ENCODE measurements around the gene NTSR1. TPM values are rescaled to one million over a fixed set of nuclear protein-coding genes. Genes with fewer than 3 reads are reported as not detected.

Gene NTSR1
- total RNA-seq, 1 donor from 2014 or later = 0.26 TPM

DNA sequence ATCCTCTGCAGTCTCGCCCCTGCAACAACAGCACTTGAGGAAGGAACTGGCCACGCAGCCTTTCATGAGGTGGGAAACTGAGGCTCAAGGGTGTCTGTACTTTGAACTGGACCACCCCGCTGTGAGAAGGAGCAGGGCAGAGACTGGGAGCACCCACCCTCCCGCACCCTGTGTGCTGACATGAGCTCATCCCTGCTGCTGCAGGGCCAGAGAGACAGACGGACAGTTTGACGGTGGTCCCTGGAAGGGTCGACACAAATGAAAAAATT, 70.7 kb downstream of the NTSR1 start:
- Histone ChIP-seq H3K27ac (no peak overlapping the region), H3F3A (ENCODE audit: low read depth) (no peaks in the 10 kb centered on the region)
- DNase-seq (ENCODE audit: low spot score) = no peak

DNA sequence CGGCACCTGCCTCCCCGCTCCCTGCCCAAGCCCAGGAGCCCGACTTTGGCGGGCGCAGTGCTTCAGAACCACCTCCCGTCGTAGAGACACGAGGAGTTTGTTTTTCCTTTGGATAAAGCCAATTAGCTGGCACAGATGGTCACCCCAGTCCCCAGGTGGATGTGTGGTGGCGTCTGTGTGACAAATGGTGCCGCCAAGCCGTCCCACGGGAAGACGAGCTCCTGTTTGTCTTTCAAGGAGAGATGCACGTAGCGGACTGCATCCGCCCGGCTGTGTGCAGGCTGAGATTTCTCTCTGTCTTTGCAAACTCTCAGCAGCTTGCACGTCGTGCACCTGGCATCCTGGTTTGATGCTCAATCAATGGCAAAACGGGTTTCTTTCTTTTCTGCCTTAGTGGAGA, 71.6 kb downstream of the NTSR1 start:
- no peaks in the 10 kb centered on the region for H3K36me3 Mint-ChIP-seq
- Histone ChIP-seq H3K4me1 (peaks cover 6% of the 10 kb centered on the region), H3K36me3 (no peaks in the 10 kb centered on the region), H3K4me2 (peak overlapping the region; percentile 3), H3K9ac (no peak overlapping the region), H3K27me3 (no peaks in the 10 kb centered on the region), H3K27ac (no peak overlapping the region), H4K20me1 (ENCODE audit: low read depth) (no peaks in the 10 kb centered on the region), H3K4me3 (no peak overlapping the region), H3K9me3 (ENCODE audit: low read depth) (no peaks in the 10 kb centered on the region), H3F3A (ENCODE audit: low read depth) (no peaks in the 10 kb centered on the region), H3K79me2 (ENCODE audit: low read depth) (no peaks in the 10 kb centered on the region), H2AFZ (replicated peaks) (no peak overlapping the region)
- DNase-seq (ENCODE audit: low spot score) = no peak
- no peak overlapping the region for H3K27ac Mint-ChIP-seq
- no peaks in the 10 kb centered on the region for H3K9me3 Mint-ChIP-seq
- H3K4me1 Mint-ChIP-seq = peaks cover 24% of the 10 kb centered on the region
- peaks cover 5% of the 10 kb centered on the region for H3K27me3 Mint-ChIP-seq (ENCODE audit: insufficient read depth, low read depth)
- TF ChIP-seq, protein P1, sequence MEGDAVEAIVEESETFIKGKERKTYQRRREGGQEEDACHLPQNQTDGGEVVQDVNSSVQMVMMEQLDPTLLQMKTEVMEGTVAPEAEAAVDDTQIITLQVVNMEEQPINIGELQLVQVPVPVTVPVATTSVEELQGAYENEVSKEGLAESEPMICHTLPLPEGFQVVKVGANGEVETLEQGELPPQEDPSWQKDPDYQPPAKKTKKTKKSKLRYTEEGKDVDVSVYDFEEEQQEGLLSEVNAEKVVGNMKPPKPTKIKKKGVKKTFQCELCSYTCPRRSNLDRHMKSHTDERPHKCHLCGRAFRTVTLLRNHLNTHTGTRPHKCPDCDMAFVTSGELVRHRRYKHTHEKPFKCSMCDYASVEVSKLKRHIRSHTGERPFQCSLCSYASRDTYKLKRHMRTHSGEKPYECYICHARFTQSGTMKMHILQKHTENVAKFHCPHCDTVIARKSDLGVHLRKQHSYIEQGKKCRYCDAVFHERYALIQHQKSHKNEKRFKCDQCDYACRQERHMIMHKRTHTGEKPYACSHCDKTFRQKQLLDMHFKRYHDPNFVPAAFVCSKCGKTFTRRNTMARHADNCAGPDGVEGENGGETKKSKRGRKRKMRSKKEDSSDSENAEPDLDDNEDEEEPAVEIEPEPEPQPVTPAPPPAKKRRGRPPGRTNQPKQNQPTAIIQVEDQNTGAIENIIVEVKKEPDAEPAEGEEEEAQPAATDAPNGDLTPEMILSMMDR (IDR thresholded peaks at IDR 0.05) = no peak
- no peak for TF ChIP-seq EZH2phosphoT487 (IDR thresholded peaks at IDR 0.05)
- TF ChIP-seq EZH2 (IDR thresholded peaks at IDR 0.05) = no peak
- no peak overlapping the region for H3K4me3 Mint-ChIP-seq

More for the DNA sequence above, 70.7 kb downstream of the NTSR1 start:
- no peak overlapping the region for H3K9ac ChIP-seq
- H3K27me3 Mint-ChIP-seq (ENCODE audit: insufficient read depth, low read depth) = peaks cover 7% of the 10 kb centered on the region
- H3K9me3 ChIP-seq (ENCODE audit: low read depth) = no peaks in the 10 kb centered on the region
- H3K4me1 Mint-ChIP-seq = peaks cover 28% of the 10 kb centered on the region
- H3K79me2 ChIP-seq (ENCODE audit: low read depth) = no peaks in the 10 kb centered on the region
- H3K4me3 Mint-ChIP-seq = no peak overlapping the region
- no peaks in the 10 kb centered on the region for H3K36me3 ChIP-seq
- no peak overlapping the region for H2AFZ ChIP-seq (replicated peaks)
- TF ChIP-seq, protein P1 (IDR thresholded peaks at IDR 0.05) = no peak
- TF ChIP-seq EZH2 (IDR thresholded peaks at IDR 0.05) (no peak), EZH2phosphoT487 (IDR thresholded peaks at IDR 0.05) (no peak)
- H3K4me2 ChIP-seq = no peak overlapping the region
- H3K36me3 Mint-ChIP-seq = no peaks in the 10 kb centered on the region
- no peak overlapping the region for H3K4me3 ChIP-seq
- no peaks in the 10 kb centered on the region for H3K9me3 Mint-ChIP-seq
- H3K4me1 ChIP-seq = peaks cover 6% of the 10 kb centered on the region
- no peaks in the 10 kb centered on the region for H4K20me1 ChIP-seq (ENCODE audit: low read depth)
- no peak overlapping the region for H3K27ac Mint-ChIP-seq
- no peaks in the 10 kb centered on the region for H3K27me3 ChIP-seq

DNA sequence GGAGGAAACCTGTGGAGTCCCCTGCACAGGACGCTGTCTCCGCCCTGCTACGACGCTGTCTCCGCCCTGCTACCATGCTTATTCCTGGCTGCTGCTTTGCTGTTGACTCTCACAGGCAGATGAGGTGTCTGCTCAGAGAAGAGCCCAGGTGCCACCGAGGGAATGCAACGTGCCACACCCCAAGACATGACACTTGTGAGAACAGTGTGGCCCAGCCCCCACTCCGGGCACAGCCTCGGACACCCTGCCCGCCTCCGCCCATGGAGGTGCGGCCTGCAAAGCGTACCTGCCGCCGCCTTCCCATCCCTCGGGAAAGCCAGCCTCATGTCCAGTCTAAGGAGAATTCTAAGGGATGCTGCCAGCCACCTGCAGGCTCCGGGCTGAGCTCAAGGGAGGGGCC, 72.1 kb downstream of the NTSR1 start:
- no peak for DNase-seq (ENCODE audit: low spot score)
- TF ChIP-seq EZH2phosphoT487 (IDR thresholded peaks at IDR 0.05) (no peak), EZH2 (IDR thresholded peaks at IDR 0.05) (no peak)
- TF ChIP-seq, protein P1 (IDR thresholded peaks at IDR 0.05) = no peak
- no peak overlapping the region for H3K4me3 ChIP-seq
- peaks cover 2% of the 10 kb centered on the region for H3F3A ChIP-seq (ENCODE audit: low read depth)
- H3K27ac Mint-ChIP-seq = peak overlapping the region; percentile 76
- H3K9me3 Mint-ChIP-seq = no peaks in the 10 kb centered on the region
- peaks cover 8% of the 10 kb centered on the region for H3K4me1 ChIP-seq
- H3K36me3 Mint-ChIP-seq = no peaks in the 10 kb centered on the region
- no peaks in the 10 kb centered on the region for H3K79me2 ChIP-seq (ENCODE audit: low read depth)
- H3K4me2 ChIP-seq = no peak overlapping the region
- no peak overlapping the region for H3K9ac ChIP-seq
- no peaks in the 10 kb centered on the region for H3K36me3 ChIP-seq
- H3K27me3 Mint-ChIP-seq (ENCODE audit: insufficient read depth, low read depth) = peaks cover 5% of the 10 kb centered on the region
- H3K27me3 ChIP-seq = no peaks in the 10 kb centered on the region
- no peaks in the 10 kb centered on the region for H3K9me3 ChIP-seq (ENCODE audit: low read depth)
- no peak overlapping the region for H3K4me3 Mint-ChIP-seq
- no peak overlapping the region for H3K27ac ChIP-seq
- H4K20me1 ChIP-seq (ENCODE audit: low read depth) = no peaks in the 10 kb centered on the region
- no peak overlapping the region for H2AFZ ChIP-seq (replicated peaks)
- peaks cover 23% of the 10 kb centered on the region for H3K4me1 Mint-ChIP-seq

Data from neural progenitor cell (in vitro differentiated cells).